Type B pancreatic cell (in vitro differentiated cells): ENCODE data around the gene GHR. TPM values are rescaled to one million over a fixed set of nuclear protein-coding genes. Genes with fewer than 3 reads are reported as not detected.

Experiments used
- DNase-seq: peaks from one replicate; pipeline ENCODE4 v3.0.0; 2021; ENCODE audit warnings: mixed read lengths; ENCODE audit not compliant: unreplicated experiment; ENCODE audit errors: extremely low spot score
- H3K27ac Mint-ChIP-seq: 2 replicates; pipeline ENCODE4 v1.8.0; 2021; ENCODE audit warnings: mild to moderate bottlenecking, mixed read lengths
- H3K27me3 Mint-ChIP-seq: 2 replicates; pipeline ENCODE4 v1.8.0; 2021; ENCODE audit warnings: mixed read lengths
- H3K36me3 Mint-ChIP-seq: 2 replicates; pipeline ENCODE4 v1.8.0; 2021; ENCODE audit warnings: mixed read lengths
- H3K4me1 Mint-ChIP-seq: one replicate; pipeline ENCODE4 v1.8.0; 2021; ENCODE audit warnings: mixed read lengths; ENCODE audit not compliant: unreplicated experiment
- H3K4me3 Mint-ChIP-seq: 2 replicates; pipeline ENCODE4 v1.8.0; 2021; ENCODE audit warnings: mild to moderate bottlenecking, mixed read lengths
- H3K9me3 Mint-ChIP-seq: 2 replicates; pipeline ENCODE4 v1.8.0; 2021; ENCODE audit warnings: mixed read lengths
- CTCF ChIP-seq: fragments of 200-600 bp; sonication (generic); conservative IDR thresholded peaks from 2 replicates; pipeline ENCODE4 v1.5.0; 2021; ENCODE audit warnings: antibody characterized with exemption, mild to moderate bottlenecking
- total RNA-seq: library from RNA; stranded (reverse); gene quantifications from 2 replicates; pipeline ENCODE4 v1.2.1, GENCODE V29; 2021; ENCODE audit warnings: low replicate concordance

The GHR gene
- total RNA-seq, 1 donor from 2014 or later, result 2.6 TPM

GRCh38 chr5:42756606-42757601 lies 333.7 kb downstream of the GHR start, which contains the start of gene CCDC152:
TSS of gene CCDC152 (plus strand) at chr5:42756818. CDS start at chr5:42759122, 2,304 bp downstream.
- Mint-ChIP-seq H3K27me3 (peaks cover 3% of the 10 kb centered on the region), H3K4me3 (no peak within 1 kb of the TSS), H3K4me1 (no peaks in the 10 kb centered on the region), H3K27ac (no peak within 1 kb of the TSS), H3K9me3 (no peaks in the 10 kb centered on the region), H3K36me3 (no peaks in the 10 kb centered on the region)
- no peak for DNase-seq
- TF ChIP-seq CTCF, result no peak

- Mint-ChIP-seq H3K9me3 (no peaks in the 10 kb centered on the region), H3K4me3 (no peak overlapping the region), H3K27me3 (peaks cover 3% of the 10 kb centered on the region), H3K36me3 (no peaks in the 10 kb centered on the region), H3K27ac (no peak overlapping the region), H3K4me1 (no peaks in the 10 kb centered on the region)
- TF ChIP-seq CTCF, result no peak
- no peak for DNase-seq
These were observed 336.2 kb downstream of the GHR start for GRCh38 chr5:42759456-42759855.

- no peaks in the 10 kb centered on the region for H3K36me3 Mint-ChIP-seq
- no peak for TF ChIP-seq CTCF
- no peak for DNase-seq
- no peaks in the 10 kb centered on the region for H3K9me3 Mint-ChIP-seq
- no peaks in the 10 kb centered on the region for H3K4me1 Mint-ChIP-seq
- H3K27me3 Mint-ChIP-seq, result peaks cover 3% of the 10 kb centered on the region
- no peak overlapping the region for H3K27ac Mint-ChIP-seq
- H3K4me3 Mint-ChIP-seq, result no peak overlapping the region
These were observed 337.2 kb downstream of the GHR start for GRCh38 chr5:42760426-42760825.

DNA sequence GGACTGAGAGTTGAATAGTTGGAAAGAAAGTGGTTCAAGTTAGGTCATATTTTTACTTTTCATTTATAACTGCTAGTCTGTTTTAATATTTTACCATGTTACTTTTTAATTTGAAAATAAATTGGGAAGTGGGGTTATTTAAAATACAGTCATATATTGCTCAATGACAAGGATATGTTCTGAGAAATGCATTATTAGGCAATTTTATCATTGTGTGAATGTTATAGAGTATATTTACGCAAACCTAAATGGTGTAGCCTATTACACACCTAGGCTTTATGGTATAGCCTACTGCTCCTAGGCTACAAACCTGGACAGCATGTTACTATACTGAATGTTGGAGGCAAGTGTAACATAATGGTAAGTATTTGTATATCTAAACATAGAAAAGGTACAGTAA lies 338.6 kb downstream of the GHR start:
- Mint-ChIP-seq H3K4me1 (no peaks in the 10 kb centered on the region), H3K36me3 (no peaks in the 10 kb centered on the region), H3K27me3 (peaks cover 3% of the 10 kb centered on the region), H3K4me3 (no peak overlapping the region), H3K27ac (no peak overlapping the region), H3K9me3 (no peaks in the 10 kb centered on the region)
- TF ChIP-seq CTCF, result no peak
- DNase-seq, result no peak

DNA sequence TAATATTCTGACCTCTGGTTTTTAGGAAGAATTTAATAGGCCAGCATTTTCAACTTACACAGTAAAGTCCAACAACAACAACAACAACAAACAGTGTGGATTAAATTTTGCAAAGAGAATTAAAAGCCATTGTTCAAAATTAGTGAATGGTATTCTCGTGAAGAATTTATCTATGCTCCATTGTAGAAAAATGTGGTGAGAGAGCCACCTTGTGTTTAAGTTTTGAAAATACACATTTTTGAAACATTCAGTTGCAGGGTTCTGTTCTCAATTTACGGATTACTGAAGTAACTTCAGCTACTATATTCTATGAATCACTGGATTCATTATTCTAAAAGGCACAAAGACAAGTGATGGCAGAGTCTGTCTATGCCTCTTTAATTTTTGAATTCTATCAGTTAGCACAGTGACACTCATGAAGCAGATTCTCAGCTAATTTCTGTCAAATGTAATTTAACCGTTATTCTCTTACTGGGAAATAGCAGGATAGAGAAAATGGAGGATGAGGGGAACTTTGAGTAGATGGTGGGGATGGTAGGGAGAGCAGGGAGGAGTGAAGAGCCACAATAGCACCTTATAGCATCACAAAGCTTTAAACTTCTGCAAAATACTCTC lies 344.4 kb downstream of the GHR start:
- DNase-seq, result no peak
- peak; percentile 83 for TF ChIP-seq CTCF
- no peaks in the 10 kb centered on the region for H3K4me1 Mint-ChIP-seq
- no peak overlapping the region for H3K27ac Mint-ChIP-seq
- H3K4me3 Mint-ChIP-seq, result no peak overlapping the region
- H3K9me3 Mint-ChIP-seq, result no peaks in the 10 kb centered on the region
- H3K36me3 Mint-ChIP-seq, result no peaks in the 10 kb centered on the region
- H3K27me3 Mint-ChIP-seq, result peaks cover 8% of the 10 kb centered on the region
